Nephron (organoid): ENCODE results near the gene WDR90.

ENCODE experiments used
- H3K27ac Mint-ChIP-seq, 3 experiments: 2 replicates each; pipeline ENCODE4 v1.8.0; 2020; ENCODE audit warnings: mixed read lengths in 3 of 3, mild to moderate bottlenecking in 2 of 3, moderate library complexity in 1 of 3
- H3K27me3 Mint-ChIP-seq: 2 replicates; pipeline ENCODE4 v1.8.0; 2021; ENCODE audit warnings: low read depth, mild to moderate bottlenecking, moderate library complexity, mixed read lengths
- H3K36me3 Mint-ChIP-seq: 2 replicates; pipeline ENCODE4 v1.8.0; 2020; ENCODE audit warnings: low read depth, mixed read lengths
- H3K4me1 Mint-ChIP-seq: 2 replicates; pipeline ENCODE4 v1.8.0; 2020; ENCODE audit warnings: mixed read lengths
- H3K4me3 Mint-ChIP-seq, 3 experiments: 2 replicates each; pipeline ENCODE4 v1.8.0; 2020; ENCODE audit warnings: mild to moderate bottlenecking in 3 of 3, mixed read lengths in 3 of 3, moderate library complexity in 2 of 3
- H3K9me3 Mint-ChIP-seq: 2 replicates; pipeline ENCODE4 v1.8.0; 2020; ENCODE audit warnings: mixed read lengths
- CTCF ChIP-seq, 3 experiments: fragments of 200-600 bp; sonication (generic); IDR thresholded peaks; one replicate each; pipeline ENCODE4 v1.5.0; 2021; ENCODE audit warnings: antibody characterized with exemption in 3 of 3; ENCODE audit not compliant: unreplicated experiment in 3 of 3

The WDR90 gene

GRCh38 chr16:659618-660017, 10.5 kb downstream of the WDR90 start:
- TF ChIP-seq CTCF (IDR thresholded peaks at IDR 0.05; ENCODE audit: unreplicated experiment in 3 of 3), result no peak

DNA sequence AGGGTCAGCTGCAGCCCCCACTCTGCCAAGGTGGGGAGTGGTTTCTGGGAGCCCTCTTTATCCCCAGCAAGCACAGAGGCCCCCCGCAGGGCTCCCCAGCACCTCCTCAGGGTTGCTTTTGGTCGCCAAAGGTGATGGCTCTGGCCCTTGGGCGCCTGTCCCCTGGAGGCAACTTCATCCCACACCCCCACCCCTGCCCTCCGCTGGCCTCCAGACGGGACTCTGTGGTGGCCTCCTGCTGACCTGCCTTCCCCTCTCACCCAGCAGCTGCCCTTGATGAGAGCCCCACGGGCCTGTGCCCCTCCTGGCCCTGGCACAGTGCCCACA, 10.9 kb downstream of the WDR90 start:
- Mint-ChIP-seq H3K9me3 (no peaks in the 10 kb centered on the region), H3K4me3 (no peak overlapping the region), H3K27me3 (no peaks in the 10 kb centered on the region), H3K36me3 (no peaks in the 10 kb centered on the region), H3K27ac (no peak overlapping the region), H3K4me1 (no peaks in the 10 kb centered on the region)
- TF ChIP-seq CTCF (IDR thresholded peaks at IDR 0.05; ENCODE audit: unreplicated experiment in 3 of 3), result no peak

More at GRCh38 chr16:659618-660017, 10.5 kb downstream of the WDR90 start:
- Mint-ChIP-seq H3K9me3 (no peaks in the 10 kb centered on the region), H3K4me1 (no peaks in the 10 kb centered on the region), H3K4me3 (no peak overlapping the region), H3K36me3 (no peaks in the 10 kb centered on the region), H3K27me3 (no peaks in the 10 kb centered on the region), H3K27ac (no peak overlapping the region)

DNA sequence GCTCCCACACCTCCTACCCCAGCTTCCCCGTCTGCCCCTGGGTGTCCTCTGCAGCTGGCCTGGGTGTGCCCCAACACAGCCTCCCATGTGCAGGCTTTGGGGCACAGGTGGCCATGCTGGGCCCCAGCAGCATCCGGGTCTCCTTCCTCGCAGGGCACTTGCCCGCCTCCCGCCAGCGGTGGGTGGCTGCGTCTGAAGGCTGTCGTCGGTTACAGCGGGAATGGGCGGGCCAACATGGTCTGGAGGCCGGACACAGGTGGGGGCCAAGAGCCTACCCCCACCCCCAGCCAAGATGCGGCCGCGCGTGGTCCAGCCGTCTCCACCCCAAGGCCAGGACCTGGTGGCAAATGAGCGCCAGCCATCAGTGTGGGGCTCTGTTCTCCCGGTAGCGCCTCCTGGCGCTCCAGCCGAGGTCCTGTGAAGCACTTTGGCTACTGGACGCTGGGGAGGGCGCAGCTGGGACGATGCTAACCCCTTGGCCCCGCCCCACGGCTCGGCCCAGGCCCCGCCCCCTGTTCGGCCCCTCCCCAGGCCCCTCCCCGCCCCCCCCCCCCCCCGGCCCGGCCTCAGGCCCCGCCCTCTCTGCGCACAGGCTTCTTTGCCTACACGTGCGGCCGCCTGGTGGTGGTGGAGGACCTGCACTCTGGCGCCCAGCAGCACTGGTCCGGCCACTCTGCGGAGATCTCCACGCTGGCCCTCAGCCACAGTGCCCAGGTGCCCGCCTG, 11.5 kb downstream of the WDR90 start:
- peak; percentile 57 to 66 (median 62) for TF ChIP-seq CTCF (IDR thresholded peaks at IDR 0.05; ENCODE audit: unreplicated experiment in 3 of 3)
- Mint-ChIP-seq H3K27me3 (no peaks in the 10 kb centered on the region), H3K36me3 (no peaks in the 10 kb centered on the region), H3K4me3 (no peak overlapping the region), H3K4me1 (no peaks in the 10 kb centered on the region), H3K9me3 (no peaks in the 10 kb centered on the region), H3K27ac (no peak overlapping the region)

DNA sequence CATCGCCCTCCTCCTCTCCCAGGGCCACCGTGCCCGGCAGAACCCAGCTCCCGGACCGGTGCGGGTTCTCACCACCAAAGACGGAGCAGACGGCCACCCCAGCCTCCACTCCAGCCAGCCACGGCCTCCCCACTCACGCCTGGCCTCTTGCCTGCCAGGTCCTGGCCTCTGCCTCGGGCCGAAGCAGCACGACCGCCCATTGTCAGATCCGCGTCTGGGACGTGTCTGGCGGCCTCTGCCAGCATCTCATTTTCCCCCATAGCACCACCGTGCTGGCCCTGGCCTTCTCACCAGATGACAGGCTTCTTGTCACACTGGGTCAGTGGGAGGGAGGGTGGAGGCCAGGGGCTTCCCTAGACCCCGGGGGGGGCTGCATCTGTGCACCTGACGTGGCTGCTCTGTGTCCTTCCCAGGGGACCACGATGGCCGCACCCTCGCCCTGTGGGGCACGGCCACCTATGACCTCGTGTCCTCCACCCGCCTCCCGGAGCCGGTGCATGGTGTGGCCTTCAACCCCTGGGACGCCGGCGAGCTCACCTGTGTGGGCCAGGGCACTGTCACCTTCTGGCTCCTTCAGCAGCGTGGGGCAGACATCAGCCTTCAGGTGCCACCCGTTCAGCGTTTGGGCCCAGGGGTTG, 12.1 kb downstream of the WDR90 start:
- no peak for TF ChIP-seq CTCF (IDR thresholded peaks at IDR 0.05; ENCODE audit: unreplicated experiment in 3 of 3)
- H3K36me3 Mint-ChIP-seq, result no peaks in the 10 kb centered on the region
- H3K4me3 Mint-ChIP-seq, result no peak overlapping the region
- H3K27ac Mint-ChIP-seq, result no peak overlapping the region
- H3K9me3 Mint-ChIP-seq, result no peaks in the 10 kb centered on the region
- no peaks in the 10 kb centered on the region for H3K4me1 Mint-ChIP-seq
- H3K27me3 Mint-ChIP-seq, result no peaks in the 10 kb centered on the region

GRCh38 chr16:662095-662494, 12.9 kb downstream of the WDR90 start:
- H3K4me3 Mint-ChIP-seq, result no peak overlapping the region
- H3K36me3 Mint-ChIP-seq, result no peaks in the 10 kb centered on the region
- no peaks in the 10 kb centered on the region for H3K9me3 Mint-ChIP-seq
- no peaks in the 10 kb centered on the region for H3K27me3 Mint-ChIP-seq
- TF ChIP-seq CTCF (IDR thresholded peaks at IDR 0.05; ENCODE audit: unreplicated experiment in 3 of 3), result no peak
- no peaks in the 10 kb centered on the region for H3K4me1 Mint-ChIP-seq
- H3K27ac Mint-ChIP-seq, result no peak overlapping the region

- Mint-ChIP-seq H3K27ac (no peak overlapping the region), H3K4me3 (no peak overlapping the region), H3K9me3 (no peaks in the 10 kb centered on the region), H3K27me3 (no peaks in the 10 kb centered on the region), H3K36me3 (no peaks in the 10 kb centered on the region), H3K4me1 (no peaks in the 10 kb centered on the region)
- no peak for TF ChIP-seq CTCF (IDR thresholded peaks at IDR 0.05; ENCODE audit: unreplicated experiment in 3 of 3)
These were observed 13.4 kb downstream of the WDR90 start for GRCh38 chr16:662597-662996.
